Mesenchymal stem cell (in vitro differentiated cells and primary cell): ENCODE data around the gene WAPL.

Experiments
- DNase-seq: peaks from one replicate; pipeline ENCODE4 v3.0.0-alpha.2; 2013
- H2AFZ ChIP-seq: one replicate; pipeline ENCODE4 v1.6.1; 2013; ENCODE audit warnings: low read depth, mild to moderate bottlenecking, control low read depth, inconsistent platforms, low read length, moderate library complexity
- H2AK5ac ChIP-seq: 2 replicates; pipeline ENCODE4 v1.6.1; 2013; ENCODE audit warnings: low read length, moderate library complexity, mild to moderate bottlenecking, inconsistent platforms; ENCODE audit not compliant: severe bottlenecking
- H2BK120ac ChIP-seq: one replicate; pipeline ENCODE4 v1.6.1; 2013; ENCODE audit warnings: low read depth, mild to moderate bottlenecking, inconsistent platforms, low read length, moderate library complexity
- H2BK12ac ChIP-seq, 2 experiments: one replicate each; pipeline ENCODE4 v1.6.1; 2013; ENCODE audit warnings: inconsistent platforms in 2 of 2, low read length in 2 of 2, mild to moderate bottlenecking in 2 of 2, moderate library complexity in 2 of 2, control low read depth in 1 of 2
- H2BK15ac ChIP-seq: one replicate; pipeline ENCODE4 v1.6.1; 2013; ENCODE audit warnings: mild to moderate bottlenecking, low read depth, inconsistent platforms; ENCODE audit not compliant: poor library complexity, severe bottlenecking
- H2BK5ac ChIP-seq: 2 replicates; pipeline ENCODE4 v1.6.1; 2013; ENCODE audit warnings: low read depth, mild to moderate bottlenecking, low read length, control low read depth, inconsistent platforms; ENCODE audit not compliant: poor library complexity, severe bottlenecking
- H3K14ac ChIP-seq, 2 experiments: one replicate each; pipeline ENCODE4 v1.6.1; 2013; ENCODE audit warnings: inconsistent platforms in 2 of 2, low read length in 2 of 2, control low read depth in 1 of 2, mild to moderate bottlenecking in 1 of 2, moderate library complexity in 1 of 2
- H3K18ac ChIP-seq, 2 experiments: one replicate each; pipeline ENCODE4 v1.6.1; 2013; ENCODE audit warnings: inconsistent platforms in 2 of 2, low read length in 2 of 2, control low read depth in 1 of 2, low read depth in 1 of 2, mild to moderate bottlenecking in 1 of 2
- H3K23ac ChIP-seq, 2 experiments: one replicate each; pipeline ENCODE4 v1.6.1; 2013; ENCODE audit warnings: inconsistent platforms in 2 of 2, low read length in 2 of 2, mild to moderate bottlenecking in 2 of 2, moderate library complexity in 2 of 2, control low read depth in 1 of 2
- H3K27ac ChIP-seq: 2 replicates; pipeline ENCODE4 v1.5.1; 2013; ENCODE audit warnings: mild to moderate bottlenecking, moderate library complexity, low read length, control low read depth, inconsistent platforms; ENCODE audit not compliant: poor library complexity, severe bottlenecking
- H3K27me3 ChIP-seq, 2 experiments: 2 replicates each; pipeline versions ENCODE4 v1.6.1 to v1.7.0; 2013; ENCODE audit warnings: low read length in 2 of 2, mild to moderate bottlenecking in 2 of 2, moderate library complexity in 2 of 2, control low read depth in 1 of 2, inconsistent platforms in 1 of 2; ENCODE audit not compliant: control insufficient read depth in 1 of 2, insufficient read depth in 1 of 2
- H3K36me3 ChIP-seq, 2 experiments: 2 replicates each; pipeline versions ENCODE4 v1.6.1 to v1.7.0; 2013; ENCODE audit warnings: low read length in 2 of 2, control low read depth in 1 of 2, inconsistent platforms in 1 of 2, low read depth in 1 of 2, mild to moderate bottlenecking in 1 of 2; ENCODE audit not compliant: insufficient read depth in 2 of 2, control insufficient read depth in 1 of 2
- H3K4ac ChIP-seq, 2 experiments: one replicate each; pipeline ENCODE4 v1.6.1; 2013; ENCODE audit warnings: inconsistent platforms in 2 of 2, low read length in 2 of 2, mild to moderate bottlenecking in 2 of 2, moderate library complexity in 2 of 2, control low read depth in 1 of 2, low read depth in 1 of 2
- H3K4me1 ChIP-seq: 2 replicates; pipeline ENCODE4 v1.6.1; 2013; ENCODE audit warnings: low read depth, low read length, control low read depth; ENCODE audit not compliant: control insufficient read depth, insufficient read depth
- H3K4me2 ChIP-seq: 2 replicates; pipeline ENCODE4 v1.6.1; 2013; ENCODE audit warnings: low read length, mild to moderate bottlenecking, inconsistent platforms; ENCODE audit not compliant: poor library complexity, severe bottlenecking
- H3K4me3 ChIP-seq, 2 experiments: 2 replicates each; pipeline versions ENCODE4 v1.5.1 to v1.7.0; 2013; ENCODE audit warnings: low read length in 2 of 2, mild to moderate bottlenecking in 2 of 2, control low read depth in 1 of 2, low read depth in 1 of 2; ENCODE audit not compliant: insufficient read depth in 1 of 2
- H3K79me1 ChIP-seq: replicated peaks from 2 replicates; pipeline ENCODE4 v1.6.1; 2013; ENCODE audit warnings: mild to moderate bottlenecking, control low read depth, low read length, inconsistent platforms; ENCODE audit not compliant: poor library complexity, severe bottlenecking
- H3K9ac ChIP-seq: 2 replicates; pipeline ENCODE4 v1.7.0; 2013; ENCODE audit warnings: mild to moderate bottlenecking, low read length, moderate library complexity
- H3K9me3 ChIP-seq: 2 replicates; pipeline ENCODE4 v1.7.0; 2013; ENCODE audit warnings: mild to moderate bottlenecking, low read length; ENCODE audit not compliant: control insufficient read depth
- H4K8ac ChIP-seq: one replicate; pipeline ENCODE4 v1.6.1; 2013; ENCODE audit warnings: inconsistent platforms, mild to moderate bottlenecking, low read length, moderate library complexity
- H4K91ac ChIP-seq: one replicate; pipeline ENCODE4 v1.6.1; 2013; ENCODE audit warnings: mild to moderate bottlenecking, low read length, inconsistent platforms
- WGBS: methylation state at CpG from one replicate; pipeline ENCODE4 v1.1.7; 2013; ENCODE audit warnings: mixed read lengths; 5-methylcytosine and 5-hydroxymethylcytosine counted together

The WAPL gene

DNA sequence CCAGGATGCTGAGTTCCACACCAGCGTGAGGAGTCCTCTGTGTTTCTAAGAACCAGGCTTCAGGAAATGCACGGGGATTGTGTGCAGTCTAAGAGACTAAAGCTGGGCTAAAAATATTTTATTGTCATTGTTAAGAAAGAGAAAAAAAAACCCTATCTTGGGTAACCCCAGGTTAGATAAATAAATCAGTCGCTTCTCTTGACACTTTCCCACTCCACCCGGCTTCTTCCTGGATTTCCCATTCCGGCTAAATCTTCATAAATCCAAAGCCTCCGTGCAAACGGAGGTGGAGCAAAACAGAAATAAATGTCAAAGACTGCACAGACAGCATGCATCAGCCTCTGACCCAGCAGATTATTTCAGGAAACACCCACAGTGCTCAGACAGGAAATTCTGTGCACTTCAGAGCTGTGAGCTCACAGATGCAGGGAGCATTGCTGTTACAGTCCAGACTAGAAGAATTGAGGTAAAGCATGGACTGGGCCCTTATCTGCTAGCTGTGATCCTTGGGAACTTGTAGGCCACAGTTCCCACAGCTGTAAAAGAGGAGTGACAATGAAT lies 110.2 kb downstream of the WAPL start:
- H3K4me2 ChIP-seq = no peak overlapping the region
- H2BK12ac ChIP-seq = peak overlapping the region in 1 of 2 experiments; percentile 59
- under 1% methylated on average over 6 of the region's 7 CpGs for WGBS
- no peak overlapping the region for H3K4me3 ChIP-seq
- no peaks in the 10 kb centered on the region for H3K9me3 ChIP-seq
- H3K27ac ChIP-seq = peak overlapping the region; percentile 78
- H3K4me1 ChIP-seq = peaks cover 5% of the 10 kb centered on the region
- no peak overlapping the region for H2BK5ac ChIP-seq
- no peak overlapping the region for H3K14ac ChIP-seq
- H2BK15ac ChIP-seq = no peak overlapping the region
- peak overlapping the region; percentile 61 for H4K91ac ChIP-seq
- peak overlapping the region; percentile 71 for H4K8ac ChIP-seq
- no peak overlapping the region for H3K23ac ChIP-seq
- H3K36me3 ChIP-seq = no peaks in the 10 kb centered on the region
- H2AFZ ChIP-seq = no peak overlapping the region
- peak overlapping the region in 1 of 2 experiments; percentile 32 for H3K4ac ChIP-seq
- no peaks in the 10 kb centered on the region for H3K27me3 ChIP-seq
- no peaks in the 10 kb centered on the region for H3K79me1 ChIP-seq
- peak overlapping the region; percentile 15 for H2AK5ac ChIP-seq
- peak; percentile 93 for DNase-seq
- H3K9ac ChIP-seq = peak overlapping the region; percentile 3
- peak overlapping the region; percentile 11 for H2BK120ac ChIP-seq
- peak overlapping the region; percentile 75 to 77 for H3K18ac ChIP-seq

DNA sequence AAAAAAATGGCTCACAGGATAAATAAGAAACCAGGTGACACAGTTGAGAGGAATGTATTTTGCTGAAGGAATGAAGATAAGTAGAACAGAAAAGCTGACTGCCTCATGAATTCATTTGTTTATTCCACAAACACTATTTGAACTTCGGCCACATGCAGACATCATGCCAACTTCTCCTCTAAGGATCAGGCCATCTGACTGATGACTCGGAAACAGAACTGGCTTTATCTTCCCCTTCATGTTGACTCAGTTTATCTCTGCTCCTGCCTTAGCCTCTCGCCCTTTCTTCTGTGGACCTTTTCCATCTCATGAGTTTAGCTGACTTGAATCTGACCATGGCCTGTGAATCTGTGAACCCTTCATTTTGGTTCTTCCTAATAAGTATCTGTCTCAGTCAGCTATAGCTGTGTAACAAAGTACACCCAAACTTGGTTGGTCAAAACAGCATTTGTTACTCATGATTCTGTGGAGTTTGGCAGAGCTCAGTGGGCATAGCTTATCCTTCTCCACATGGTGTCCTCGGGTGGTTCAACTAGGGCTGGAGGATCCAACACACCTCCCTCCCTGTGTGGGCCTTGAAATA lies 111.0 kb downstream of the WAPL start:
- Histone ChIP-seq H3K79me1 (no peaks in the 10 kb centered on the region), H3K27me3 (no peaks in the 10 kb centered on the region), H4K8ac (no peak overlapping the region), H3K27ac (peak overlapping the region; percentile 78), H3K23ac (no peak overlapping the region), H2BK5ac (no peak overlapping the region), H3K9ac (no peak overlapping the region), H2BK15ac (no peak overlapping the region), H3K4me2 (no peak overlapping the region), H3K36me3 (no peaks in the 10 kb centered on the region), H2AFZ (no peak overlapping the region), H3K4me1 (peaks cover 5% of the 10 kb centered on the region), H4K91ac (peak overlapping the region; percentile 49), H3K4me3 (no peak overlapping the region), H2BK12ac (peak overlapping the region; percentile 28 to 47), H3K14ac (no peak overlapping the region), H2AK5ac (no peak overlapping the region), H3K9me3 (no peaks in the 10 kb centered on the region), H3K18ac (peak overlapping the region in 1 of 2 experiments; percentile 16), H3K4ac (peak overlapping the region; percentile 9 to 32), H2BK120ac (peak overlapping the region; percentile 11)
- 61% methylated on average over 4 of the region's 4 CpGs for WGBS
- peak; percentile 60 for DNase-seq

DNA sequence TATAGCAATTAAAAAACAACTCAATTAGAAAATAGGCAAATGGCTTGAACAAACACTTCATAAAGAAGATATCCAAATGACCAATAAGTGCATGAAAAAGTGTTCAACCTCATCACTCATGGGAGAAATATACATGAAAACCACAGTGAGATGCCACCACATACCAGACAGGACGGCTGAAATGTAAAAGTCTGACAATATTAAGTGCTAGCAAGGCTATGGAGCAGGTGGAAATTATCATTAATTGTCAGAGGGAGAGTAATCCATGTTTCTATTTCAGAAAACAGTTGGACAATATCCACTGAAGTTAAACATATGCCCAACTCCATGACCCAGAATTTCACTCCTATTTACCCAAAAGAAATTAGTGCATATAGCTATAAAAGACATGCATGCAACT lies 112.4 kb downstream of the WAPL start:
- H3K14ac ChIP-seq = no peak overlapping the region
- H2AK5ac ChIP-seq = no peak overlapping the region
- no peak overlapping the region for H2BK120ac ChIP-seq
- H3K4me1 ChIP-seq = peaks cover 4% of the 10 kb centered on the region
- H2BK12ac ChIP-seq = no peak overlapping the region
- H3K36me3 ChIP-seq = no peaks in the 10 kb centered on the region
- no peaks in the 10 kb centered on the region for H3K9me3 ChIP-seq
- no peaks in the 10 kb centered on the region for H3K27me3 ChIP-seq
- H2AFZ ChIP-seq = no peak overlapping the region
- no peak overlapping the region for H4K8ac ChIP-seq
- no CpG with 5 or more reads among the region's 1 CpG for WGBS
- H3K4ac ChIP-seq = no peak overlapping the region
- H3K23ac ChIP-seq = no peak overlapping the region
- H3K4me2 ChIP-seq = no peak overlapping the region
- H3K9ac ChIP-seq = no peak overlapping the region
- H3K27ac ChIP-seq = no peak overlapping the region
- no peak overlapping the region for H2BK5ac ChIP-seq
- DNase-seq = no peak
- H3K79me1 ChIP-seq = no peaks in the 10 kb centered on the region
- no peak overlapping the region for H4K91ac ChIP-seq
- no peak overlapping the region for H3K18ac ChIP-seq
- H3K4me3 ChIP-seq = no peak overlapping the region
- no peak overlapping the region for H2BK15ac ChIP-seq

DNA sequence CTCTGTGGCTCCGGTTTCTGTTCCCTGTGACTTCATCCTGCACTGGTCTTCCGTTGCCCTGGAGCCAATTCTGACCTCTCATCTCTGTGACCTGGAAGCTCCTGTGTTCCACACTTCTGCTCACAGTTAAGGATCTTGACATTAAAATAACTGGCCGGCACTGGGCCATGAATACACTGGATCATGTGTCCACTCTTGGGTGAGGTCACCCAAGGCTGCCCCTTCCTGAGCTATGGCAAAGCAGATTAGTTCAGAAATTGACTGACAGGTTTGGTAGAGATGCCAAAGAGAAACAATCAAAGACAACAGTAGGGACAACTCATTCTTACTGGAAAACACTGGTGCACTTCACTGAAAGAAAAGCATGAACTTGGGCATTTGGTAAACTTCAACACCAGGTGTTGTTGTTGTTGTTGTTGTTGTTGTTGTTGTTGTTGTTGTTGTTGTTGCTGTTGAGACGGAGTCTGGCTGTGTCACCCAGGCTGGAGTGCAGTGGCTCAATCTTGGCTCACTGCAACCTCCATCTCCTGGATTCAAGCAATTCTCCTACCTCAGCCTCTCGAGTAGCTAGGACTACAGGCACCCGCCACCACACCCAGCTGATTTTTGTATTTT lies 118.3 kb downstream of the WAPL start:
- H3K4me2 ChIP-seq = no peak overlapping the region
- H4K8ac ChIP-seq = no peak overlapping the region
- H3K4me1 ChIP-seq = peaks cover 23% of the 10 kb centered on the region
- no peak overlapping the region for H3K14ac ChIP-seq
- H3K9ac ChIP-seq = no peak overlapping the region
- no peak overlapping the region for H2AFZ ChIP-seq
- H4K91ac ChIP-seq = no peak overlapping the region
- peaks cover 0 to 2% of the 10 kb centered on the region in 2 experiments for H3K27me3 ChIP-seq
- no peak for DNase-seq
- no peak overlapping the region for H2BK12ac ChIP-seq
- H3K79me1 ChIP-seq = no peaks in the 10 kb centered on the region
- H2AK5ac ChIP-seq = no peak overlapping the region
- H3K27ac ChIP-seq = no peak overlapping the region
- no peak overlapping the region for H3K4me3 ChIP-seq
- no peaks in the 10 kb centered on the region for H3K9me3 ChIP-seq
- H2BK15ac ChIP-seq = no peak overlapping the region
- H2BK120ac ChIP-seq = no peak overlapping the region
- H3K23ac ChIP-seq = no peak overlapping the region
- H3K18ac ChIP-seq = no peak overlapping the region
- no peak overlapping the region for H2BK5ac ChIP-seq
- no peaks in the 10 kb centered on the region for H3K36me3 ChIP-seq
- WGBS = 66% methylated on average over 5 of the region's 6 CpGs
- no peak overlapping the region for H3K4ac ChIP-seq
